SK-N-MC (cell line): ENCODE data around the gene KCNA10.

Experiments
- DNase-seq: peaks from one replicate; pipeline ENCODE4 v3.0.0-alpha.2; 2011; ENCODE audit warnings: low read depth, low spot score
- H3K27ac ChIP-seq: fragments of 200-600 bp; sonication (generic); 2 replicates; pipeline ENCODE4 v1.5.1; 2016; ENCODE audit warnings: mixed run types
- H3K36me3 ChIP-seq: fragments of 200-600 bp; sonication (generic); 2 replicates; pipeline ENCODE4 v1.6.1; 2017; ENCODE audit warnings: antibody characterized with exemption, low read length, mixed read lengths; ENCODE audit not compliant: insufficient read depth
- H3K4me3 ChIP-seq: fragments of 200-600 bp; sonication (generic); 2 replicates; pipeline ENCODE4 v1.5.1; 2016
- H3K9ac ChIP-seq: fragments of 200-600 bp; sonication (generic); 2 replicates; pipeline ENCODE4 v1.8.0; 2017; ENCODE audit warnings: mixed run types, mixed read lengths; ENCODE audit not compliant: insufficient read length
- H3K9me3 ChIP-seq: fragments of 200-600 bp; sonication (generic); 2 replicates; pipeline ENCODE4 v1.6.1; 2017; ENCODE audit warnings: low read depth, mild to moderate bottlenecking, antibody characterized with exemption, low read length, moderate library complexity, mixed read lengths
- EZH2 ChIP-seq: fragments of 200-600 bp; sonication (generic); IDR thresholded peaks from one replicate; pipeline ENCODE4 v1.6.1; 2017; ENCODE audit warnings: antibody characterized with exemption
- FOXP2 ChIP-seq: optimal IDR thresholded peaks from 2 replicates; pipeline ENCODE3; 2011; ENCODE audit warnings: mild to moderate bottlenecking, moderate library complexity; ENCODE audit not compliant: insufficient read depth; ENCODE audit errors: extremely low read length, control extremely low read depth
- POLR2AphosphoS5 ChIP-seq: IDR thresholded peaks from 2 replicates; pipeline ENCODE4 v1.6.1; 2012; ENCODE audit warnings: mild to moderate bottlenecking, low read depth, low read length, borderline replicate concordance

KCNA10 gene

DNA sequence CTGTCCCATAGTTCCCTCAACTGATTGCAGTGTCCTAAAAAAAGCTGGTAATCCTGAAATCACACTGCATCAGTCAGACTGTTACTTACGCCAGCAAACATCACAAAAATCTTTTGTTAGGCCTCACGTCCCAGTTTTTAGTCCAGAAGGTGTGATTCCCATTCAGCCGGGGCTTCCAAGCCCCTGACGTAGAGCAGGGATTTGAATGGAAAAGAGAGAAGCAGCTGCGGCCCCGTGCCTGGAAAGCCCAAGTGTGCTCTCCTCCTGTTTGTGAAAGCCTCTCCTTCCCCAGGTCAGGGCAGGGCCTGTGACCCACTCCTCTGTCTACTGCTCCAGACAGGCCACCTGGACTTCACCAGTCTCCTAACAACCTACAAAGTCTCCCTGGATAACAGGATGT lies 20.7 kb downstream of the KCNA10 start:
- no peaks in the 10 kb centered on the region for H3K9me3 ChIP-seq
- H3K36me3 ChIP-seq, result no peaks in the 10 kb centered on the region
- no peak overlapping the region for H3K27ac ChIP-seq
- H3K4me3 ChIP-seq, result no peak overlapping the region
- no peak for DNase-seq
- TF ChIP-seq EZH2 (no peak), POLR2AphosphoS5 (no peak), FOXP2 (no peak)
- H3K9ac ChIP-seq, result no peak overlapping the region

DNA sequence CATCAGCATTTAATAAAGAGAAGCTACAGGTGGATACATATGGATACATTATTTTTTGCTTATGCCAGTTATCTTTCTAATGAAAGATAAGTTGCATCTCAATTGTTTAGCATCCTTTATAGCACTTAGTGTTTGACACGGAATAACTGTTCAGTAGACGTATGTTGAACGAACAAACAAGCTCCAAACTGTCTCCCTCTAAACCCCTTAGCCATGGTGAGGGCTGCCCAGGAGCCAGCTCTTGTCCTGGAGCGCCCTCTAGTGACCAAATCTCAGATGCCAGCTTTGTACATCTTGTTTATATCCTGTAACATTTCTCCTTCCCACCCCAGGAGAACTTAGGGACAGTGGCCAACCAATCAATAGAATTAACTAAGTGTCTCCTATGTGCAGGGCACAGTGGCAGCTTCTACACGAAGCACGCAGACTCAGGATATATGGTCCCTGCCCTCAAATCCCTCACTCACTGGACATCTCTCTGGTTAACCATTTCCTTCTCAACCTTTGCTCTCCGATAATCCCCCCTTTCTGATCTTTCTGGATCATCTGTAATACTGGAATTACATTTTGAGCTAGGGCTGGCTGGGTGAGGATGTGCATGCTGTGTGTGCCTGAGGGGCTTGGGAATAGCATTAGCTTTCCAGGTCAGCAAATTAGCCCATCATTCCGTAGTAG lies 22.9 kb downstream of the KCNA10 start:
- no peak overlapping the region for H3K4me3 ChIP-seq
- no peak overlapping the region for H3K27ac ChIP-seq
- peak; percentile 52 for DNase-seq
- no peak for TF ChIP-seq POLR2AphosphoS5
- no peak for TF ChIP-seq FOXP2
- TF ChIP-seq EZH2, result no peak
- H3K9me3 ChIP-seq, result no peaks in the 10 kb centered on the region
- H3K9ac ChIP-seq, result no peak overlapping the region
- no peaks in the 10 kb centered on the region for H3K36me3 ChIP-seq

DNA sequence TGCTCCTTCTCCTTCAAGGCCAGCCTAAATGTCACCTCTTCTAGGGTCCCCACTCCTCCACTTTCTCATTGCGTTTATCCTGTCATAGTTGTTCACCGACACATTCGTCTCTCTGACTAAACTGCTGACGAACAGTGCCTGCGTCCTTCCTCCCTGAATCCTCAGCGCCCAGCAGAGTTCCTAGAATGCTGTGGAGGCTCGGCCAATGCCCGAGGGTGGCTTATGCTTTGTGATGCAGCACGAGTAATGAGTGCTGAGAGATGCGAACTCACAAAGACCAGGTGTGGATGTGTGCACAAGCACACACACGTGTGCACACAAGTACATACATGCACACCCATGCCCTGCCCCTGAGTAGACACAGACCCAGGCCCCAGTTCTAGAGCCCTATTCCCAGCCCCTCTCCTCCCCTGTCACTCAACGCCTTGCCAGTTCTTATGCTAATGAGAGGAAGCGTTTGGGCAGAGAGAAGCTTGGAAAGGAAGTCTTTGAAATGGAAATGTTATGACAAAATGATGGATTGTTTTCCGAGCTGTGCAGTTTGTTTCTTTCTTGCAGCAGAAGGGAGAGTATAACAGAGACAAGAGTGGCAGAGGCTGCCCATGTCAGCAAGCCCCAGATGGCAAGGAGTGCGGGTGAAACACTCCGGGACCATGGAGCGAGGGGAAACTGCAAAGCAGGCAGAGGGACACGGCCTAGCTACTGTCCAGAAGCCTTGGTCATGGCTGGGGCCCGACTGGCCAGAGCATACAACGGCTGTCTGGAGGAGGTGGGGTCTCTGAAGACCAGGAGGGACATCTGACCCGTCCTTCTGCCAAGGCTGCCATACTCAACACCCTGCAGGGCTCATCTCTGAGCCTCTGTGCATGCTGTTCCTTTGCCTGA lies 24.2 kb downstream of the KCNA10 start:
- TF ChIP-seq POLR2AphosphoS5 (no peak), FOXP2 (no peak), EZH2 (no peak)
- no peak for DNase-seq
- Histone ChIP-seq H3K4me3 (no peak overlapping the region), H3K36me3 (no peaks in the 10 kb centered on the region), H3K9ac (no peak overlapping the region), H3K9me3 (no peaks in the 10 kb centered on the region), H3K27ac (no peak overlapping the region)

DNA sequence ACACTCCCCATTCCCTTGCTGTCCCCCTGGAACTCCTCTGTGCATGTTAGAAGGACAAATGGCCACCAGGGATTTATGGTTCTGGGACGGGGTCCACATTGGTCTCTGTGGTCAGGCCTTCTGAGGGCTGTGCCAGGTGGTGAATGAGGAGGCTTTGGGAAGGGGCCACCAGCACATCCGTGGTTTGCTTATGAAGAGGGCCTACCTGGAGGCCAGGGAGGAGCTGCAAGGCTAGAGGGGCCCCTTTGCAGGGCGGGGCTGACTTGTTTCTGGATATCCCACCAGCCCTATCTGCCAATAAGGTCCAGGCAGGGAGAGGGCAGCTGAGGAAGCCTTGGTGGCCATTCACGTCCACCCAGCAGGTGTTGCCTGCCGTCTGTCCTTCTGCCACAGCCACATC lies 24.9 kb downstream of the KCNA10 start:
- Histone ChIP-seq H3K9me3 (no peaks in the 10 kb centered on the region), H3K36me3 (no peaks in the 10 kb centered on the region), H3K9ac (no peak overlapping the region), H3K4me3 (no peak overlapping the region), H3K27ac (no peak overlapping the region)
- DNase-seq, result no peak
- no peak for TF ChIP-seq EZH2
- no peak for TF ChIP-seq POLR2AphosphoS5
- no peak for TF ChIP-seq FOXP2

DNA sequence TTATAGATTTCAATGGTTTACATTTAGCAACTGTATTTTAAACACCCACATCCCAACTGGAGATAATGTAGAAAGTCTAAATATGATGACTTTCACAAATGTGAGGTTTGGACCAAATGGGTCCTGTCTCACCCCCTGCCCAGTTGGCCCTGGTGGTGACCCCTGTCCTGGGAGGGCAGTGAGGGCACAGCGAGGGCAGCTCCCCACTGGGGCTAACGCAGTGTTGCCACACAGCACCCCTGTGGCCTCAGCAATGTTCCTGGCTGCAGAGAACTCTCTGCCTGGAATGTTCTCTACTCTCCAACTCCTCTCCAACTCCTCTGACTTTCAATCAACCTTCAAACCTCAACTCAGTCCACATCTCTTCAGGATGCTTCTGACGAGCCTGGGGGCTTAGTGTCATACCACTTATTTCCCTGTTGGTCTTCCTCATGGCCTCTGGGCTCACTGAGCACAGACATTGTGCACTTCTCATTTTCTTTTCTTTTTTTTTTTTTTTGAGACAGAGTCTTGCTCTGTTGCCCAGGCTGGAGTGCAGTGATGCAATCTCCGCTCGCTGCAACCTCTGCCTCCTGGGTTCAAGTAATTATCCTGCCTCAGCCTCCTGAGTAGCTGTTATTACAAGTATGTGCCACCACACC lies 25.8 kb downstream of the KCNA10 start:
- H3K9ac ChIP-seq, result no peak overlapping the region
- H3K9me3 ChIP-seq, result no peaks in the 10 kb centered on the region
- no peak overlapping the region for H3K4me3 ChIP-seq
- no peak overlapping the region for H3K27ac ChIP-seq
- no peak for DNase-seq
- no peak for TF ChIP-seq EZH2
- TF ChIP-seq FOXP2, result no peak
- no peak for TF ChIP-seq POLR2AphosphoS5
- H3K36me3 ChIP-seq, result no peaks in the 10 kb centered on the region

DNA sequence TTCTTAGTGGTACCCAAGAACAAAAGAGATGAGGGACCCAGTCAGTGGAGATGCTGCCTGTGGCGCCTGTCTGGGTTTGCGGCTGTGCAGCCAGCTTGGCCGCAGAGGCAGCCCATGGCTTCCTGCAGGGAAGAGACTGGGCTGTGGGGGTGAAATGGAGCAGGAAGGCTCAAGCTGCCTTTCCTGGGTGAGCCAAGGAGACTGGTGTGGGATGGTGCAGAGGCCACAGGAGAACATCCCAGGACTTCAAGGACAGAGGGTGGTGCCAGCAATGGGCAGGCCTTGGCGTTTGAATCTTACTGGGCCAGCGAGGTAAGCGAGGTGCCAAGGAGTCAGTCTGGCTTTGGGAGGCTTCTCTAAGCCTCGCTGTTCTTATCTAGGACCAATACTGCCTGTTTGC lies 26.4 kb downstream of the KCNA10 start:
- H3K9ac ChIP-seq, result no peak overlapping the region
- DNase-seq, result no peak
- no peaks in the 10 kb centered on the region for H3K36me3 ChIP-seq
- H3K4me3 ChIP-seq, result no peak overlapping the region
- no peaks in the 10 kb centered on the region for H3K9me3 ChIP-seq
- TF ChIP-seq FOXP2 (no peak), POLR2AphosphoS5 (no peak), EZH2 (no peak)
- H3K27ac ChIP-seq, result no peak overlapping the region

DNA sequence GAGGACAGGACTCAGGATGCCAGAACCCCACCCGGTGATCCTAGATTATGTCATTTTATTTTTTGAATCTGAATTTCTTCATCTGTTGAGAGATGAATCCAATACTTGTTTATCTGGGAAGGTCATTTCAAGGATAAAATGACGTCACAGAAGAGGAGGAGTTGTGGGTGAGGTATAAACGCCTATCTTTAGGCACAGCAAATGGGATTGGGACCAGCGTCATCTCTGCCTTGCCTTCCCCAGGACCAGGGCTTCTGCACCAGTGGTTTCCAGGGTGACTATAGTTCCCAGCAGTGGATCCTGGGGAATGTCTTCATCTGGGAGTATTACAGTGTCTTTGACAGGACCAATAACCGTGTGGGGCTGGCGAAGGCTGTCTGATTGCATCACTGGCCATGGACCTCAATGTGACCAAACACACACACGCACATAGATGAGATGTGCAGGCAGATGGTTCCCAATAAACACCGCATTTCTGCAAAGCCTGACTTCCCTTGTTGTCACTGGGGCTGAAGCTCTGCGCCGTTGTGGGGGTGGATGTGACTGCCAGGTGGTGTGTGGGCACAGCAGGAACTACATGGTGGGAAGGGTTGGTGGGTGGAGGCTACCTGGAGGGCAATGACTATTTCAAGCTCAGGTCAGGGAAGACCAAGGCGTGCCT lies 28.1 kb downstream of the KCNA10 start:
- no peak for TF ChIP-seq EZH2
- TF ChIP-seq FOXP2, result no peak
- TF ChIP-seq POLR2AphosphoS5, result no peak
- Histone ChIP-seq H3K9me3 (no peaks in the 10 kb centered on the region), H3K9ac (no peak overlapping the region), H3K27ac (no peak overlapping the region), H3K36me3 (no peaks in the 10 kb centered on the region), H3K4me3 (no peak overlapping the region)
- no peak for DNase-seq

DNA sequence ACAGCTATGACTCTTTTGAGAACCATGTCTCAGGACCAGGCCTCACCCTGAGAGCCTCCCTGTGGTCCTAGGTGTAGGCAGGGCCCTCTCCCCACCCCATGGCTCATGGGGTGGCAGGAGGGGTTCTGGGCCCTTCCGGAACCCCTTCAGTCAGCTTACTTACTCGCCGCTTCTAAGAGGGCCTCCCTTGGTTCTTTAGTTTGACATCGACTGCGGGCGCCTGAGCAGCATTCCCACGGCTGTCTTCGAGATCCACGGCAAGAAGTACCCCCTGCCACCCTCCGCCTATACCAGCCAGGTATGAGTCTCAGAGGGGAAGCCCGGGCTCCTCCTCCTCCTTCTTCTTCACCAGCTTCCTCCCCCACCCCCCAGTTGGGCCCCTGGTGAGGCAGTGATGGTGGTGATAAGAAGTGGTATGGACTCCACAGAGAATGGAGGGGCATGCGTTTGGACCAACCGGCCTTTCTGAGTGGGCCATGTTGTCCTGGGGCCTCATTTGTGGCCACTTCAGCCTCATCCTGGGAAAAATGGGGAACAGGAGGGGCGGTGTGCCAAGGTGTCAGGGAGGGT lies 28.9 kb downstream of the KCNA10 start:
- no peak overlapping the region for H3K27ac ChIP-seq
- no peak for DNase-seq
- TF ChIP-seq FOXP2 (no peak), EZH2 (no peak)
- no peaks in the 10 kb centered on the region for H3K9me3 ChIP-seq
- H3K4me3 ChIP-seq, result no peak overlapping the region
- H3K36me3 ChIP-seq, result no peaks in the 10 kb centered on the region
- no peak overlapping the region for H3K9ac ChIP-seq
